Measurements from ENCODE around the gene ZNF438.

GRCh38 chr10:31076610-31076988 is 44.9 kb upstream of the ZNF438 start:
- TF ChIP-seq CTCF (IDR thresholded peaks at IDR 0.05) (no peak), POLR2AphosphoS5 (IDR thresholded peaks at IDR 0.05) (no peak), POLR2A (IDR thresholded peaks at IDR 0.05) (no peak)

Data from prostate gland (tissue), 2 donors.